Esophagus mucosa (tissue), 1 donor: ENCODE data around the gene PPM1J. TPM values are rescaled to one million over a fixed set of nuclear protein-coding genes. Genes with fewer than 3 reads are reported as not detected.

Experiments used
- ATAC-seq: fragments of 200-7000 bp; cut with Tn5 transposase; one replicate; pipeline ENCODE4 v1.9.1; 2020
- total RNA-seq: library from RNA; stranded (reverse); gene quantifications from one replicate; pipeline ENCODE4 v1.2.4, GENCODE V29; 2023
- donor health status: DM: yes; HTN: yes; CAD: no.

Gene PPM1J
- total RNA-seq, 1 donor from 2014 or later = 2.1 TPM

GRCh38 chr1:112704391-112704933, 10.7 kb downstream of the PPM1J start:
- peak; percentile 11 for ATAC-seq

GRCh38 chr1:112703706-112704105, 11.4 kb downstream of the PPM1J start:
- ATAC-seq = no peak

DNA sequence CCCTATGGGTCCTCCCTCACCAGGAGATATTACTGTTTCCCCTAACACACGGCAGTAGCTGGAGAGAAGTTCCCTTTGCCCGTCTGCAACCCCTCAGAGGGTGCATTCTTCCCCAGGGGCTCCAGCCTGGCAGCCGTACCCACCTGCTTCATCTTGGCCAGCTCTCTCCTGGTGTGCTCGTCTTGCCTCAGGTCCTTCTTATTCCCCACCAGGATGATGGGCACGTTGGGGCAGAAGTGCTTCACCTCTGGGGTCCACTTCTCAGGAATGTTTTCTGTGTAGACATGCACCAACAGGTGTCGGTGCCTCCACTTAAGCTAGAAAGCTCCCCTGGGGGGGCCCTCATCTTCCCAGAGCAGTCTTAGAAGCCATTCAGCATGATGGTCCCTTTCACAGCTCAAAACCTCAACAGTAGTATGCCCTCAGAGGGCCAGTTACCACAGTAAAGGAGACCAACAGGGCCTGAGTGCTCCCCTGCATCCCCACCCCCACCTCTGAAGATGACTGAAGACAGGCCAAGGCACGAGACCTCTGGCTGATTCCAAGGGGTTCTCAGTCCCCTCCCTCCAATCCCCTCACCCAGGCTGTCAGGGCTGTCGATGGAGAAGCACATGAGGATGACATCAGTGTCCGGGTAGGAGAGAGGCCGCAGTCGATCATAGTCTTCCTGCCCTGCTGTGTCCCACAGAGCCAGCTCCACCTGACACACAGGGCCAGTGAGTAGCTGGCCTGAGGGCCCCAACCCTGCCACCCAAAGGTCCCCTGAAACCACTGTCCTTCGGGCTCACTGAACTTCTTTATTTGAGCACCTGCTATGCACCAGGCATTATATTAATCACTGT, 12.5 kb downstream of the PPM1J start:
- ATAC-seq = no peak

DNA sequence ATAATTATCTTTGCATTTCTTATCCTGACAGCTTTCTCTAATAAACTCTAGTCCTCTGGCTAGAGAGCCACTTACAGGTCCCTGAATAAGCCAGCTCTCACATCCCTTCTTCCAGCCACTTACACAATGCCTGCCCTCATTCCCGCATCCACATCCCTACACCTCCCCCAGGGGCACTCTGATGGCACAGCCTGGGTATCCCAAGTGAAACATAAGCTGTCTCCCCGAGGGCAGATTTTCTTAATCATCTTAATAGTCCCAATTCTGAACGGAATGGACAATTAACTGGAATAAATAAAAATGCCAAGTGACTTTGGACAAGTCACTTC, 13.1 kb downstream of the PPM1J start:
- ATAC-seq = no peak

DNA sequence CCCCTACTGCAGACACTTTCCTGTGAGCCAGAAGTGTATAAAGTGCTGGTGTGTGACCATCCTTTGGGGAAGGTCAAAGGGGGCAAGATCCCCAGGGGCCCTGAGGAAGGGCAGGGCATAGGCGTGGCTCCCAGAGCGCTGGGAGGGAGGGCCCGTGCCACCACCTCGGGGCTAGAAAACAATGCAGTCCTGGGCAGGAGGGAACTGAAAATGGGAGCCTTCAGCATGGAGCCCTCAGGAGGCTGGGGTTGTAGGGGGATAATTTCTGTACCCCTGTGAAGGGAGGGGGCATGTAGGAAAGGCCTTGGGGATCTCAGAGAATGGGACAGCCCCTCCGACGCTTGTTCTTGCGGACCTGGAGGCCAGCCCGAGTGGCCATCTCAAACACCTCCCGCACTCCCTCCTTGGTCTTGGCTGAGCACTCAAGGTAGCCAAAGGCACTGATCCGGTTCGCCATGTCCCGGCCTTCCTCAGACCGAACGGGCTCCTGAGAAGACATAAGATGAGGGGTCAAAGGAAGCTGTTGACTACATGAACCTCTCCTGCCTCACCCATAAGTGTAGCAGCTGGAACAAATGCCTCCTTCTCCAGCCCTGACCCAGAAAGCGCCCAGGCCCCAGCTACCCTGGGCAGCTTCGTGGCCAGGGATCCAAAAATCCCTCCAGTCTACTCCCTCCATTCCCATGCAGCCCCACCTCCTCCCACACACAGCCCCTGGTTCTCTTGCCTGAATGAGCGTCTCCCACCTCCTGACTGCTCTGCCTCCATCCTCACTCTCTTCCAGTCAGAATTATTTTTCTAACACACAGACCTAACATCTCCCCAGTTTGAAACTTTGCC, 13.7 kb downstream of the PPM1J start:
- ATAC-seq = no peak

DNA sequence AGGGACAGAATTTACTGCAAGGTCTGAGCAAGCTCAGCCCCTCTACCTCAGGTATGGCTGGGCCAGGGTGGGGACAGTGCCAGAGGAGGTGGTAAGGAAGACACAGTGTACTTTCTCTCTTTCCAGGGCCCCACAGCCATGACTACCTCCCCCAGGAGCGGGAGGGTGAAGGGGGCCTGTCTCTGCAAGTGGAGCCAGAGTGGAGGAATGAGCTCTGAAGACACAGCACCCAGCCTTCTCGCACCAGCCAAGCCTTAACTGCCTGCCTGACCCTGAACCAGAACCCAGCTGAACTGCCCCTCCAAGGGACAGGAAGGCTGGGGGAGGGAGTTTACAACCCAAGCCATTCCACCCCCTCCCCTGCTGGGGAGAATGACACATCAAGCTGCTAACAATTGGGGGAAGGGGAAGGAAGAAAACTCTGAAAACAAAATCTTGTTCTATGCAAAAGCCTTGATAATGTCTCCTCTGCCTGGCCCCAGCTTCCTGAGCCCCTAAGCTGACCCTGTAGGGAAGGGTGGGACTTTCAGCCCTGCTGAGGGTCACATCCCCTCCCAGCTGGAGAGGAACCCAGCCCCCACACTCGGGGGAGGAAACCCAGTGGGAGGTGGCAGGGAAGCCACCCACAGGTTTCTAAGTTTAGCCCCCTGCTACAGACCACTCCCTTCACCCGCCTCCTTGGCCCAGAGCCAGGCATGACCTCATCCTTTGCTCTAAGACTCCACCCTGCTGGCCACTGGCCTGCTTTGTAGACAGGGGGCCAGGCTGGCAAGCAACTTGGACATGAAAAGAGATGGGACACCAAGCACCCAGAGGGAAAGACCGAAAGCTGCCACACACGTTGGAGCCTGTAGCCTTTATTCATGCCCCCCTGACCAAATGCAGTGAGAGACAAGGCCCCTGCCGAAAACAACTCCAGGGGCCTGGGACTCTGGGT, 14.6 kb downstream of the PPM1J start:
- ATAC-seq = peak; percentile 41

GRCh38 chr1:112699425-112700144, 15.5 kb downstream of the PPM1J start:
- ATAC-seq = no peak

GRCh38 chr1:112698366-112699310, 16.5 kb downstream of the PPM1J start:
- ATAC-seq = no peak

DNA sequence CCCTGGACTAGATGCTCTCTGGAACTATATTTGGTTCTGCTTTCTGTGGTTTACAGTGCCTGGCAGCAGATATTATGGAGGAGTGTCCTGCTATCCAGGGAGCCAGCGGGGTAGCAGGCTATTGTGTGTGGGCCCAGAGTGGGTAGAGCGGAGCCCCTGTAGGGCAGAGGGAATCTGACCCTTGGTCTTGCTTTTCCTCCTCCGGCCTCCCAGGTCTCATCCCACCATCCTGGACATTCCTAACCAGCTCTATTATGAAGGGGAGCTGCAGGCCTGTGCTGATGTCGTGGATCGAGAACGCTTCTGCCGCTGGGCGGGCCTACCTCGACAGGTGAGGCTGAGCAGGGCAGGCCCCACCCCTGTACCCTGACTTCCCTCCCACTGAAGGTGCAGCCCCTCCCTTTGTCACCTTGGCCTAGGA, 17.3 kb downstream of the PPM1J start:
- ATAC-seq = no peak

DNA sequence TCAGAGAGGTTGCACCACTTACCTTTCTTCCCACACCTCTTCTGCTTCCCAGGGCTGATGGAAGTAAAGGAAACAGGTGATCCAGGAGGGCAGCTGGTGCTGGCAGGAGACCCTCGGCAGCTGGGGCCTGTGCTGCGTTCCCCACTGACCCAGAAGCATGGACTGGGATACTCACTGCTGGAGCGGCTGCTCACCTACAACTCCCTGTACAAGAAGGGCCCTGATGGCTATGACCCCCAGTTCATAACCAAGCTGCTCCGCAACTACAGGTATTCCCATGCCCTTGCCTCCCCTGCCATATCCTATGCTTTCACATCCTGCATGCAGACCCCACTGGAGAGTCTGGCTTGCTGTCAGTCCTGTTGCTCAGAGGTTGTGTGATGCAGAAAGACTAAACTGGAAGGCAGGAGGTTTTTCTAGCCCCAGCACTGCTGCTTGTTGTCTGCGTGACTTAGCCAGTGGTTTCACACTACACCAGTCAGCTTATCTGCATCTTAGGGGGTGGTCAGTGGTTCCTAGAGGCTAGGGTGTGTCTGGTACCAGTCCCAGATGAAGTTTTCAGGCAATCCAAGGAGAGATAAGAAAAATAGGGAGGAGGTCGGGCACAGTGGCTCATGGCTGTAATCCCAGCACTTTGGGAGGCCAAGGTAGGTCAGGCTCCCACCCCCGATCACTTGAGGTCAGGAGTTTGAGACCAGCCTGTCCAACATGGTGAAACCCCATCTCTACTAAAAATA, 18.4 kb downstream of the PPM1J start:
- no peak for ATAC-seq

- no peak for ATAC-seq
Measured at GRCh38 chr1:112695276-112695675, 19.9 kb downstream of the PPM1J start.

DNA sequence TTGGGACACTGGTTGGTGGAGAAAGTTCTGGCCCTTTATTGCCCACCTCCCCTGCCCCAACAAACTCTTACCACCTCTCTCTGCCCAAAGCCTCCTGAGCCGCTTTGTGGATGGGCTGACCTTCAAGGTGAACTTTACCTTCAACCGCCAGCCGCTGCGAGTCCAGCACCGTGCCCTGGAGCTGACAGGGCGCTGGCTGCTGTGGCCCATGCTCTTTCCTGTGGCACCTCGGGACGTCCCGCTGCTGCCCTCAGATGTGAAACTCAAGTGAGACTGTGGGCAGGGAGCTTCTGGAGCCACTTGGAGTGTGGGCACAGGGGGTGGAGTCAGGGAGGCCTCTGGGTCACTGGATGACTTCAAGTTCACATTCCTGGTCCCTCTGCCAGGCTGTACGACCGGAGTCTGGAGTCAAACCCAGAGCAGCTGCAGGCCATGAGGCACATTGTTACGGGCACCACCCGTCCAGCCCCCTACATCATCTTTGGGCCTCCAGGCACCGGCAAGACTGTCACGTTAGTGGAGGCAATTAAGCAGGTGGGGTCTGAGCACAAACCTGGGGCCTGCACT, 20.7 kb downstream of the PPM1J start:
- no peak for ATAC-seq

DNA sequence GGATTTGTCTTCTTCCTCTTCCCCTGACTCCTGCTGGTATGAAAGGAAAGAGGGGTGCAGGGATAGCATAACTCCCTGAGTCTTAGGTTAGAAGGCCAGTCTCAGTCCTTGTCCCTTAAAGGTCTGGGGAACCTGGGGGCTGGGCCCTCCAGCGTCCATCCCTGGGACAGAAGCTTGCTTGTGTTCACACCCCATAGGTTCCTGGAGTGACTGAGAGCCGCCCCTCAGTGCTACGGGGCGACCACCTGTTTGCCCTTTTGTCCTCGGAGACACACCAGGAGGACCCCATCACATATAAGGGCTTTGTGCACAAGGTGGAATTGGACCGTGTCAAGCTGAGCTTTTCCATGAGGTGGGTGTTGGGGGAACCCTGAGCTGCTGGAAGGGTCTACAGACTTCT, 21.3 kb downstream of the PPM1J start:
- ATAC-seq = no peak

GRCh38 chr1:112692681-112693080, 22.5 kb downstream of the PPM1J start:
- ATAC-seq = no peak

- ATAC-seq = no peak
Measured at GRCh38 chr1:112689842-112690237, 25.3 kb downstream of the PPM1J start.

DNA sequence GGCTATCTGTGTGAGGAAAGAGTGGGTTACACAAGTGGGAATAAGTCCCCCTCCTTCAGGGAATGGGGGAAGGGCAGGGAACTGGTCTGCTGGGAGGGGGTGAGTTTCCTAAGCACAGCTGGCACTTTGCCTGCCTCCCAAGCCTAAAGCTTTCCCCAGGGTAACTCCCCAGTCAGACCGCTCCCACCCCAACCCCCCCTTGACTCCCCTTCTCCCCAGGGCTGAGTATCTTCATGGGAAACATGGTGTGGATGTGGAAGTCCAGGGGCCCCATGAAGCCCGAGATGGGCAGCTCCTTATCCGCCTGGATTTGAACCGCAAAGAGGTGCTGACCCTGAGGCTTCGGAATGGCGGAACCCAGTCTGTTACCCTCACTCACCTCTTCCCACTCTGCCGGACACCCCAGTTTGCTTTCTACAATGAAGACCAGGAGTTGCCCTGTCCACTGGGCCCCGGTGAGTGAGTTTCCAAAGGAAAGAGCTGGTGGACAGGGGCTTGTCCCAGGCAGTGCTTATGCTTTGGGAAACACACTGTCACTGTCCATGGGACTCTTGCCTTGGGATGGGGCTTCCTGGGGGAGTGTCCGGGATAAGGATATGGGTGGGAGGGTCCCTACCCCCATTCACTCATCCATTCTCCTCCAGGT, 25.8 kb downstream of the PPM1J start:
- no peak for ATAC-seq

DNA sequence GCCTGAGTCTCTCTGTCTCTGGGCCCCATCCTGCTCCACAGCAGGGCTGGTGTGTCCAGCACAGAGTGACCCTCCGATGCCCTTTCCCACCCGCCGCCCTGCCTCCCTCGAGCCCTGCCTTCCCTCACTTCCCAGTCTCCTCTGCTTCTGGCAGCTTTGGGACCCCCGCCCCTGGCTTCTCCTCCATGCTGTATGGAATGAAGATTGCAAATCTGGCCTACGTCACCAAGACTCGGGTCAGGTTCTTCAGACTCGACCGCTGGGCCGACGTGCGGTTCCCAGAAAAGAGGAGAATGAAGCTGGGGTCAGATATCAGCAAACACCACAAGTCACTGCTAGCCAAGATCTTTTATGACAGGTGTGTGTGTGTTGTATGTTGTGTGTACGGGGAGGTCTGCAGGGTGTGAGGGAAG, 26.3 kb downstream of the PPM1J start:
- no peak for ATAC-seq

DNA sequence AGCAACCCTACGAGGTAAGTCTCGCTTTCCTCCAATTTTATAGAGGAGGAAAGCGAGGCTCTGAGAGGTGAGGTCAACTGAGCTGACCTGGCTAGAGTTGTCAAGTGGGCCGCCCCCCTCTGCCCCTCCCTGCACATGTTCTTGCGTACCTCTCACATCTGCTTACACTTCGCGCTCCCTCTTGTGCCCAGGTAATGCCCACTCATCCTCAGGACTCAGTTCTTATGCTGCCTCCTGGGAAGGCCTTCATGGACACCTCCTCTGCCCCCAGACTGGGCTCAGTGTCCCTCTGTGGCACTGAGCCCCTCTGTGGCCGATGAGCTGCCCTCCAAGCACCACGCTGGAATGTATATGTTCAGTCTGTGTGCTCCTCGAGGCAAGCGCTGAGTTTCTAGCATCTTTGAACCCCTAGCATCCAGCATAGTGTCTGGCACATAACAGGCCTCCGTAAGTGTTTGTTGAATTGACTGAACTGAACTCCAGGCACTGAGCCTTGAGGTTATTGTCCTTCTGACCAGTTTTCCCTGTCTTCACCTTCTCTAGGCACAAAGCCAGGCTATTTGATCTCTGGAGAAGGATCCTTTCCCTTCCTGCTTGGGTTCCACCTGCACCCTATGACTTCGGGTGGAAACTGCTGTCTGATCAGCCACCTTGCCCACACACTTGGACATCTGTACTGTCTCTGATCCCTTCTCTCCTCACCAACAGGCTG, 27.2 kb downstream of the PPM1J start:
- ATAC-seq = peak; percentile 44
